WTC11 (cell line): ENCODE data around the gene GSTM1. TPM values are rescaled to one million over a fixed set of nuclear protein-coding genes. Genes with fewer than 3 reads are reported as not detected.

Source experiments
- ATAC-seq: fragments of 200-7000 bp; cut with Tn5 transposase; 2 replicates; pipeline ENCODE4 v1.10.0; 2021; ENCODE audit warnings: mild to moderate bottlenecking, moderate library complexity
- Bru-seq: library from RNA; stranded (reverse); fragments of 400-500 nt; gene quantifications from one replicate; lab custom pipeline; 2021; lab: Mats Ljungman, UMichigan
- CTCF ChIA-PET: fragments of 300-600 bp; sonication (Branson Sonifier 250); formaldehyde crosslinking; loops from one replicate; lab custom pipeline; 2021; ENCODE audit warnings: antibody characterized with exemption; lab: Charles Lee
- POLR2A ChIA-PET: fragments of 350-600 bp; sonication (Branson Sonifier 250); formaldehyde crosslinking; loops from one replicate; lab custom pipeline; 2021; ENCODE audit warnings: antibody characterized with exemption; lab: Charles Lee
- DNase-seq: peaks from one replicate; pipeline ENCODE4 v3.0.0; 2021; ENCODE audit warnings: low spot score
- H3K27ac Mint-ChIP-seq: 2 replicates; pipeline ENCODE4 v1.8.0; 2021; ENCODE audit warnings: mixed read lengths
- H3K27me3 Mint-ChIP-seq: 2 replicates; pipeline ENCODE4 v1.8.0; 2021; ENCODE audit warnings: low read depth, mild to moderate bottlenecking, moderate library complexity, mixed read lengths
- H3K36me3 Mint-ChIP-seq: 2 replicates; pipeline ENCODE4 v1.8.0; 2021; ENCODE audit warnings: mixed read lengths
- H3K4me1 Mint-ChIP-seq: 2 replicates; pipeline ENCODE4 v1.8.0; 2022; ENCODE audit warnings: mixed read lengths
- H3K4me3 Mint-ChIP-seq: 2 replicates; pipeline ENCODE4 v1.8.0; 2021; ENCODE audit warnings: mild to moderate bottlenecking, moderate library complexity, mixed read lengths
- H3K9me3 Mint-ChIP-seq: 2 replicates; pipeline ENCODE4 v1.8.0; 2021; ENCODE audit warnings: mixed read lengths
- AR ChIP-seq: fragments of 250-450 bp; sonication (Bioruptor Pico); IDR thresholded peaks from 2 replicates; pipeline ENCODE4 v1.9.0; 2021; ENCODE audit warnings: mild to moderate bottlenecking
- ARID4B ChIP-seq: sonication (generic); formaldehyde crosslinking; IDR thresholded peaks from 2 replicates; pipeline ENCODE4 v1.8.0; 2023; ENCODE audit warnings: missing genetic modification reagents, mild to moderate bottlenecking, borderline replicate concordance
- ETV6 ChIP-seq: sonication (generic); formaldehyde crosslinking; IDR thresholded peaks from 2 replicates; pipeline ENCODE4 v1.8.1; 2022; ENCODE audit warnings: mild to moderate bottlenecking, missing genetic modification reagents
- FOXK1 ChIP-seq: sonication (generic); formaldehyde crosslinking; IDR thresholded peaks from 2 replicates; pipeline ENCODE4 v1.8.0; 2022; ENCODE audit warnings: mild to moderate bottlenecking, moderate library complexity, missing genetic modification reagents
- KAT7 ChIP-seq: sonication (generic); formaldehyde crosslinking; IDR thresholded peaks from 2 replicates; pipeline ENCODE4 v1.8.1; 2023; ENCODE audit warnings: missing genetic modification reagents, mild to moderate bottlenecking, borderline replicate concordance
- MYBL2 ChIP-seq: sonication (generic); formaldehyde crosslinking; IDR thresholded peaks from 2 replicates; pipeline ENCODE4 v1.8.1; 2023; ENCODE audit warnings: mild to moderate bottlenecking, moderate library complexity, missing genetic modification reagents
- NR2C2 ChIP-seq: sonication (generic); formaldehyde crosslinking; IDR thresholded peaks from 2 replicates; pipeline ENCODE4 v1.8.0; 2022; ENCODE audit warnings: mild to moderate bottlenecking, missing genetic modification reagents
- PRDM15 ChIP-seq: sonication (generic); formaldehyde crosslinking; IDR thresholded peaks from 2 replicates; pipeline ENCODE4 v1.8.0; 2022; ENCODE audit warnings: missing genetic modification reagents
- SOX15 ChIP-seq: fragments of 250-450 bp; sonication (Bioruptor Pico); IDR thresholded peaks from 2 replicates; pipeline ENCODE4 v1.9.0; 2021; ENCODE audit warnings: mild to moderate bottlenecking
- ZBTB21 ChIP-seq: sonication (generic); formaldehyde crosslinking; IDR thresholded peaks from 2 replicates; pipeline ENCODE4 v1.8.1; 2023; ENCODE audit warnings: mild to moderate bottlenecking, missing genetic modification reagents, borderline replicate concordance
- ZBTB43 ChIP-seq: sonication (generic); formaldehyde crosslinking; IDR thresholded peaks from 2 replicates; pipeline ENCODE4 v1.8.1; 2023; ENCODE audit warnings: mild to moderate bottlenecking, missing genetic modification reagents
- ZNF671 ChIP-seq: fragments of 250-450 bp; sonication (Bioruptor Pico); IDR thresholded peaks from 2 replicates; pipeline ENCODE4 v1.8.0; 2021; ENCODE audit warnings: mild to moderate bottlenecking
- long read RNA-seq, 3 experiments: library from RNA in 1 of 3; library from capped mRNA in 1 of 3; library from polyadenylated mRNA in 1 of 3; unstranded in 2 of 3; stranded (forward) in 1 of 3; transcript quantifications; one replicate each; pipeline ENCODE4 v2.0.0, GENCODE V29; 2021
- total RNA-seq: library from RNA; stranded (reverse); gene quantifications from 3 replicates; pipeline ENCODE4 v1.2.3, GENCODE V29; 2021
- TF ChIP-seq, protein P1 (sequence below): sonication (generic); formaldehyde crosslinking; IDR thresholded peaks from 2 replicates; pipeline ENCODE4 v1.8.0; 2023; ENCODE audit warnings: missing genetic modification reagents
- TF ChIP-seq, protein P2 (sequence below): sonication (generic); formaldehyde crosslinking; IDR thresholded peaks from 2 replicates; pipeline ENCODE4 v1.8.0; 2022; ENCODE audit warnings: mild to moderate bottlenecking, missing genetic modification reagents

GSTM1 gene
- total RNA-seq (not detected in 3 replicates), Bru-seq, nascent RNA (not detected)
- long read RNA-seq, experiment 1: 0 reads
- long read RNA-seq, experiment 2, partial matches to known transcripts: 1 of 1 reads
- long read RNA-seq, experiment 2, other reads (novel, unspliced or antisense): 0 of 1 reads
- long read RNA-seq, experiment 3: 0 reads

- Mint-ChIP-seq H3K36me3 (no peaks in the 10 kb centered on the region), H3K27me3 (no peaks in the 10 kb centered on the region), H3K9me3 (no peaks in the 10 kb centered on the region), H3K4me3 (no peak within 1 kb of the TSS), H3K27ac (no peak within 1 kb of the TSS), H3K4me1 (no peaks in the 10 kb centered on the region)
- ChIA-PET POLR2A (no interaction called here), CTCF (no interaction called here)
- no peak for DNase-seq
- ATAC-seq: no peak
- no peak for TF ChIP-seq PRDM15 (CRISPR knock-in tag)
- no peak for TF ChIP-seq ZBTB21
- no peak for TF ChIP-seq AR (CRISPR knock-in tag)
- TF ChIP-seq ETV6 (CRISPR knock-in tag): no peak
- TF ChIP-seq, protein P1, sequence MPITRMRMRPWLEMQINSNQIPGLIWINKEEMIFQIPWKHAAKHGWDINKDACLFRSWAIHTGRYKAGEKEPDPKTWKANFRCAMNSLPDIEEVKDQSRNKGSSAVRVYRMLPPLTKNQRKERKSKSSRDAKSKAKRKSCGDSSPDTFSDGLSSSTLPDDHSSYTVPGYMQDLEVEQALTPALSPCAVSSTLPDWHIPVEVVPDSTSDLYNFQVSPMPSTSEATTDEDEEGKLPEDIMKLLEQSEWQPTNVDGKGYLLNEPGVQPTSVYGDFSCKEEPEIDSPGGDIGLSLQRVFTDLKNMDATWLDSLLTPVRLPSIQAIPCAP (CRISPR knock-in tag): no peak
- no peak for TF ChIP-seq KAT7
- TF ChIP-seq NR2C2 (CRISPR knock-in tag): no peak
Observed at GRCh38 chr1:109687641-109688499, at the start of gene GSTM1. GSTM1 (plus strand) TSS chr1:109687817; CDS start chr1:109687874, 57 bp downstream.

- Mint-ChIP-seq H3K27ac (no peak overlapping the region), H3K27me3 (peaks cover 5% of the 10 kb centered on the region; the same call in 1 of the 2 replicates), H3K4me1 (peaks cover 31% of the 10 kb centered on the region), H3K9me3 (no peaks in the 10 kb centered on the region), H3K4me3 (no peak overlapping the region), H3K36me3 (no peaks in the 10 kb centered on the region)
- ChIA-PET CTCF (interaction anchor here (0.6 to 6.8 kb wide), 36 partner anchors 9 to 472 kb away, joined by 3 to 188 read pairs (median 9); partner anchors contain the start of genes AHCYL1, AMPD2, GNAI3 and GNAT2), POLR2A (interaction anchor here (1.3 kb wide), 1 partner anchor 28 kb away, joined by 5 read pairs; the partner anchor contains the start of gene GSTM2)
- DNase-seq (no peak), ATAC-seq (no peak)
- TF ChIP-seq, protein P1 (CRISPR knock-in tag): no peak
- TF ChIP-seq SOX15 (no peak), ZBTB43 (CRISPR knock-in tag) (no peak), KAT7 (no peak), ARID4B (CRISPR knock-in tag) (no peak), ZNF671 (CRISPR knock-in tag) (no peak), FOXK1 (no peak), MYBL2 (CRISPR knock-in tag) (no peak)
- TF ChIP-seq, protein P2, sequence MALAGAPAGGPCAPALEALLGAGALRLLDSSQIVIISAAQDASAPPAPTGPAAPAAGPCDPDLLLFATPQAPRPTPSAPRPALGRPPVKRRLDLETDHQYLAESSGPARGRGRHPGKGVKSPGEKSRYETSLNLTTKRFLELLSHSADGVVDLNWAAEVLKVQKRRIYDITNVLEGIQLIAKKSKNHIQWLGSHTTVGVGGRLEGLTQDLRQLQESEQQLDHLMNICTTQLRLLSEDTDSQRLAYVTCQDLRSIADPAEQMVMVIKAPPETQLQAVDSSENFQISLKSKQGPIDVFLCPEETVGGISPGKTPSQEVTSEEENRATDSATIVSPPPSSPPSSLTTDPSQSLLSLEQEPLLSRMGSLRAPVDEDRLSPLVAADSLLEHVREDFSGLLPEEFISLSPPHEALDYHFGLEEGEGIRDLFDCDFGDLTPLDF: no peak
Observed at GRCh38 chr1:109639063-109639840, 48.4 kb upstream of the GSTM1 start.
